Measurements from ENCODE around the gene RTN4R.

- TF ChIP-seq FOSL1 (IDR thresholded peaks at IDR 0.05; ENCODE audit: low read depth) (no peak), CTCF (IDR thresholded peaks at IDR 0.05 in 2 of 3, conservative IDR thresholded peaks at IDR 0.05 in 1 of 3; ENCODE audit: borderline replicate concordance in 1 of 3, insufficient read depth in 1 of 3, low read depth in 2 of 3, low read length in 2 of 3) (no peak), POLR2A (IDR thresholded peaks at IDR 0.05; ENCODE audit: borderline replicate concordance, extremely low read depth, insufficient read depth, insufficient read length) (no peak), POLR2AphosphoS5 (IDR thresholded peaks at IDR 0.05; ENCODE audit: low read depth, low read length) (no peak), ATF3 (IDR thresholded peaks at IDR 0.05) (no peak), CEBPB (IDR thresholded peaks at IDR 0.05; ENCODE audit: low read depth) (no peak), JUND (IDR thresholded peaks at IDR 0.05) (no peak), YY1 (IDR thresholded peaks at IDR 0.05; ENCODE audit: extremely low read depth, insufficient replicate concordance, low read depth, low read length) (no peak), EGR1 (IDR thresholded peaks at IDR 0.05; ENCODE audit: low read depth) (no peak)
These were observed 60.7 kb downstream of the RTN4R start for GRCh38 chr22:20207277-20208025.

All from HCT116 (cell line).